GM19467 (cell line): ENCODE data around the gene ZNF319.

Experiments used
- ATAC-seq: cut with Tn5 transposase; IDR thresholded peaks from one replicate; pipeline ENCODE4 v1.9.1; 2021; ENCODE audit warnings: mild to moderate bottlenecking, moderate library complexity; ENCODE audit not compliant: unreplicated experiment

Gene ZNF319

GRCh38 chr16:57998992-57999365 lies 1.5 kb downstream of the ZNF319 start:
- ATAC-seq, result no peak

- no peak for ATAC-seq
These were observed 2.0 kb downstream of the ZNF319 start for GRCh38 chr16:57998486-57998885.

- no peak for ATAC-seq
These were observed 2.8 kb downstream of the ZNF319 start for GRCh38 chr16:57997528-57998265.

- ATAC-seq, result no peak
These were observed 3.3 kb downstream of the ZNF319 start for GRCh38 chr16:57997176-57997527.

GRCh38 chr16:57996406-57997175 lies 3.9 kb downstream of the ZNF319 start:
- ATAC-seq, result no peak

- no peak for ATAC-seq
These were observed 4.6 kb downstream of the ZNF319 start for GRCh38 chr16:57995721-57996405.

- peak; percentile 50 for ATAC-seq
These were observed 5.7 kb downstream of the ZNF319 start for GRCh38 chr16:57994778-57995177.

- ATAC-seq, result no peak
These were observed 6.1 kb downstream of the ZNF319 start for GRCh38 chr16:57994361-57994760.

- ATAC-seq, result no peak
These were observed 6.6 kb downstream of the ZNF319 start for GRCh38 chr16:57993897-57994296.

- no peak for ATAC-seq
These were observed 7.0 kb downstream of the ZNF319 start for GRCh38 chr16:57993438-57993837.

- no peak for ATAC-seq
These were observed 8.4 kb downstream of the ZNF319 start for GRCh38 chr16:57992084-57992483.

GRCh38 chr16:57991551-57992059 lies 8.9 kb downstream of the ZNF319 start:
- no peak for ATAC-seq

- ATAC-seq, result no peak
These were observed 11.5 kb downstream of the ZNF319 start for GRCh38 chr16:57988929-57989328.

- ATAC-seq, result no peak
These were observed 12.9 kb downstream of the ZNF319 start for GRCh38 chr16:57987441-57988177.

GRCh38 chr16:57986196-57986595 lies 14.3 kb downstream of the ZNF319 start:
- no peak for ATAC-seq

GRCh38 chr16:57985204-57986181 lies 15.0 kb downstream of the ZNF319 start:
- ATAC-seq, result peak; percentile 22

- ATAC-seq, result peak; percentile 84
These were observed 15.8 kb downstream of the ZNF319 start for GRCh38 chr16:57984443-57985203.

- ATAC-seq, result no peak
These were observed 18.1 kb downstream of the ZNF319 start for GRCh38 chr16:57982385-57982784.

- no peak for ATAC-seq
These were observed 18.8 kb downstream of the ZNF319 start for GRCh38 chr16:57981636-57982035.
